ENCODE results near the gene MERTK.

DNA sequence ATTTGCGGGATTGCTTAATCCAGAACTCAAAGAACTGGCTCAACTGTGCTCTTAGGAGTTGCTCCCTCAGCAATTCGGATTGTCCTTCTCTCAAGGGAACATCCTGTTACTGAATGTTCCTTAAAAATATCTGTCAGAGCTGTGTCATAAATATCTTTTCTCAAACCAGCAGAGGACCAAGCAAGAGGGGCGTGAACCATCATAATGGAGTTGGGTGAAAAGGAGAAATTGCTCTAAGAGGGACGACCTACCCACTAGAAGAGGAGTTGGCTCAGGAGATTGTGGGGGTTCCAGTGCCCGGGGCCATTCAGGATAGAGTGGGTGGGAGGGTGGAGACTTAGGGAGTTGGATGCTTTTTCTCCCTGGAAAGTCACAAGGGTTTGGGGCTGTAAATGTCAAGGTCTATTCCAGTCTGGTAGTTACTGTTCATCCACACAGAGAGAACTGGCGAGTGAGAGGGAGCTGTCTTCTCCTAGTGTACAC is 59.5 kb downstream of the MERTK start:
- TF ChIP-seq, protein P1, sequence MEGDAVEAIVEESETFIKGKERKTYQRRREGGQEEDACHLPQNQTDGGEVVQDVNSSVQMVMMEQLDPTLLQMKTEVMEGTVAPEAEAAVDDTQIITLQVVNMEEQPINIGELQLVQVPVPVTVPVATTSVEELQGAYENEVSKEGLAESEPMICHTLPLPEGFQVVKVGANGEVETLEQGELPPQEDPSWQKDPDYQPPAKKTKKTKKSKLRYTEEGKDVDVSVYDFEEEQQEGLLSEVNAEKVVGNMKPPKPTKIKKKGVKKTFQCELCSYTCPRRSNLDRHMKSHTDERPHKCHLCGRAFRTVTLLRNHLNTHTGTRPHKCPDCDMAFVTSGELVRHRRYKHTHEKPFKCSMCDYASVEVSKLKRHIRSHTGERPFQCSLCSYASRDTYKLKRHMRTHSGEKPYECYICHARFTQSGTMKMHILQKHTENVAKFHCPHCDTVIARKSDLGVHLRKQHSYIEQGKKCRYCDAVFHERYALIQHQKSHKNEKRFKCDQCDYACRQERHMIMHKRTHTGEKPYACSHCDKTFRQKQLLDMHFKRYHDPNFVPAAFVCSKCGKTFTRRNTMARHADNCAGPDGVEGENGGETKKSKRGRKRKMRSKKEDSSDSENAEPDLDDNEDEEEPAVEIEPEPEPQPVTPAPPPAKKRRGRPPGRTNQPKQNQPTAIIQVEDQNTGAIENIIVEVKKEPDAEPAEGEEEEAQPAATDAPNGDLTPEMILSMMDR (IDR thresholded peaks at IDR 0.05) = no peak
- no peak for TF ChIP-seq EP300 (IDR thresholded peaks at IDR 0.05)

All from ovary (tissue), 3 donors.